Sigmoid colon (tissue), 7 donors: ENCODE results near the gene HPS4. TPM values are rescaled to one million over a fixed set of nuclear protein-coding genes. Genes with fewer than 3 reads are reported as not detected.

ENCODE experiments used
- DNase-seq: peaks from one replicate; pipeline ENCODE4 v3.0.0-alpha.2; 2019
- H3K27ac ChIP-seq, 4 donors: fragments of 200-600 bp; sonication (generic); one replicate each; pipeline ENCODE4 v1.5.1; 2016 to 2019; ENCODE audit warnings: mild to moderate bottlenecking in 1 of 4
- H3K27me3 ChIP-seq, 3 donors: fragments of 200-600 bp; sonication (generic); one replicate each; pipeline ENCODE4 v1.5.1; 2019; ENCODE audit warnings: mild to moderate bottlenecking in 1 of 3
- H3K36me3 ChIP-seq, 4 donors: fragments of 200-600 bp; sonication (generic); one replicate each; pipeline ENCODE4 v1.5.1; 2016 to 2019
- H3K4me1 ChIP-seq, 4 donors: fragments of 200-600 bp; sonication (generic); one replicate each; pipeline ENCODE4 v1.5.1; 2017 to 2019
- H3K4me3 ChIP-seq, 4 donors: fragments of 200-600 bp; sonication (generic); one replicate each; pipeline ENCODE4 v1.5.1; 2017 to 2019; ENCODE audit warnings: mild to moderate bottlenecking in 2 of 4, moderate library complexity in 1 of 4
- H3K9me3 ChIP-seq, 4 donors: fragments of 200-600 bp in 3 of 4; sonication (generic) in 3 of 4; one replicate each; pipeline versions ENCODE4 v1.5.1 to v1.6.1; 2013 to 2019
- EP300 ChIP-seq, 4 donors: sonication (generic); formaldehyde crosslinking; IDR thresholded peaks; one replicate each; pipeline ENCODE4 v1.6.1; 2017; ENCODE audit warnings: antibody characterized with exemption in 4 of 4
- POLR2A ChIP-seq, 2 donors: fragments of 450-650 bp; IDR thresholded peaks; one replicate each; pipeline ENCODE4 v1.6.1; 2016; ENCODE audit warnings: antibody characterized with exemption in 2 of 2, mild to moderate bottlenecking in 2 of 2, moderate library complexity in 2 of 2
- POLR2AphosphoS5 ChIP-seq, 4 donors: sonication (generic); formaldehyde crosslinking; IDR thresholded peaks; one replicate each; pipeline ENCODE4 v1.6.1; 2017; ENCODE audit warnings: antibody characterized with exemption in 4 of 4
- WGBS, 2 donors: extraction: QIAGEN DNeasy Blood & Tissue Kit; methylation state at CpG; one replicate each; pipeline ENCODE4 v1.1.7; 2013; 5-methylcytosine and 5-hydroxymethylcytosine counted together
- intact Hi-C: fragments of 100-400 bp; cut with DNase I; formaldehyde crosslinking; loops from one replicate; pipeline ENCODE4 v1.15.1; 2023
- polyA plus RNA-seq, 3 donors: library from polyadenylated mRNA; stranded (reverse); fragments of 200-250 nt; gene quantifications; one replicate each; pipeline ENCODE4 v1.2.3, GENCODE V29; 2013
- total RNA-seq, 4 donors: library from RNA; depleted of rRNA; stranded (reverse); fragments of >200 nt; gene quantifications; one replicate each; pipeline ENCODE4 v1.1.0, GENCODE V29; 2016
- TF ChIP-seq, protein P1 (sequence below), 4 experiments: fragments of 450-650 bp in 3 of 4; fragments of 200-600 bp in 1 of 4; IDR thresholded peaks; one replicate each; pipeline ENCODE4 v1.5.1; 2016 to 2019; ENCODE audit warnings: antibody characterized with exemption in 4 of 4, mild to moderate bottlenecking in 3 of 4, moderate library complexity in 2 of 4
- donor health status: healthy with polysubstance abuse.
- donor health status: Bipolar disorder and iron deficiency.
- donor health status: healthy.

HPS4 gene
- total and polyA plus RNA-seq, 7 donors: 4.8 to 48.7 (median 19.0) TPM

GRCh38 chr22:26432619-26433311 lies 50.8 kb downstream of the HPS4 start:
- Histone ChIP-seq H3K27ac (no peak overlapping the region), H3K36me3 (peaks cover 0 to 6% (median 0%) of the 10 kb centered on the region in 4 donors), H3K27me3 (no peaks in the 10 kb centered on the region), H3K4me1 (peaks cover 0 to 21% (median 17%) of the 10 kb centered on the region in 4 donors), H3K9me3 (no peaks in the 10 kb centered on the region), H3K4me3 (no peak overlapping the region)
- DNase-seq: no peak
- 81 to 94% methylated on average over 3 of the region's 3 CpGs for WGBS, 2 donors
- intact Hi-C loops: no loop called here
- no peak for TF ChIP-seq POLR2AphosphoS5 (IDR thresholded peaks at IDR 0.05)
- TF ChIP-seq POLR2A (IDR thresholded peaks at IDR 0.05): no peak
- TF ChIP-seq EP300 (IDR thresholded peaks at IDR 0.05): no peak
- TF ChIP-seq, protein P1, sequence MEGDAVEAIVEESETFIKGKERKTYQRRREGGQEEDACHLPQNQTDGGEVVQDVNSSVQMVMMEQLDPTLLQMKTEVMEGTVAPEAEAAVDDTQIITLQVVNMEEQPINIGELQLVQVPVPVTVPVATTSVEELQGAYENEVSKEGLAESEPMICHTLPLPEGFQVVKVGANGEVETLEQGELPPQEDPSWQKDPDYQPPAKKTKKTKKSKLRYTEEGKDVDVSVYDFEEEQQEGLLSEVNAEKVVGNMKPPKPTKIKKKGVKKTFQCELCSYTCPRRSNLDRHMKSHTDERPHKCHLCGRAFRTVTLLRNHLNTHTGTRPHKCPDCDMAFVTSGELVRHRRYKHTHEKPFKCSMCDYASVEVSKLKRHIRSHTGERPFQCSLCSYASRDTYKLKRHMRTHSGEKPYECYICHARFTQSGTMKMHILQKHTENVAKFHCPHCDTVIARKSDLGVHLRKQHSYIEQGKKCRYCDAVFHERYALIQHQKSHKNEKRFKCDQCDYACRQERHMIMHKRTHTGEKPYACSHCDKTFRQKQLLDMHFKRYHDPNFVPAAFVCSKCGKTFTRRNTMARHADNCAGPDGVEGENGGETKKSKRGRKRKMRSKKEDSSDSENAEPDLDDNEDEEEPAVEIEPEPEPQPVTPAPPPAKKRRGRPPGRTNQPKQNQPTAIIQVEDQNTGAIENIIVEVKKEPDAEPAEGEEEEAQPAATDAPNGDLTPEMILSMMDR (IDR thresholded peaks at IDR 0.05): no peak

- no peaks in the 10 kb centered on the region for H3K9me3 ChIP-seq
- no peak for DNase-seq
- H3K27me3 ChIP-seq: no peaks in the 10 kb centered on the region
- no peak overlapping the region for H3K4me3 ChIP-seq
- H3K27ac ChIP-seq: no peak overlapping the region
- peaks cover 0 to 21% (median 17%) of the 10 kb centered on the region in 4 donors for H3K4me1 ChIP-seq
- intact Hi-C loops: no loop called here
- H3K36me3 ChIP-seq: peaks cover 0 to 6% (median 0%) of the 10 kb centered on the region in 4 donors
- 87 to 90% methylated on average over 13 of the region's 13 CpGs for WGBS, 2 donors
- TF ChIP-seq POLR2AphosphoS5 (IDR thresholded peaks at IDR 0.05): no peak
These were observed 52.2 kb downstream of the HPS4 start for GRCh38 chr22:26431261-26431995.

- peaks cover 0 to 21% (median 17%) of the 10 kb centered on the region in 4 donors for H3K4me1 ChIP-seq
- no peak overlapping the region for H3K27ac ChIP-seq
These were observed 53.0 kb downstream of the HPS4 start for GRCh38 chr22:26430600-26430999.

GRCh38 chr22:26429458-26430286 lies 53.9 kb downstream of the HPS4 start:
- H3K9me3 ChIP-seq: no peaks in the 10 kb centered on the region
- 6 to 8% methylated on average over 50 of the region's 50 CpGs for whole genome bisulfite sequencing, 2 donors
- H3K4me3 ChIP-seq: peak overlapping the region; percentile 12 to 66 (median 59)
- intact Hi-C loops: no loop called here
- peak overlapping the region in 2 of 4 donors; percentile 33 to 79 for H3K27ac ChIP-seq
- no peak for DNase-seq
- peaks cover 0 to 6% (median 0%) of the 10 kb centered on the region in 4 donors for H3K36me3 ChIP-seq
- peaks cover 0 to 21% (median 17%) of the 10 kb centered on the region in 4 donors for H3K4me1 ChIP-seq
- no peaks in the 10 kb centered on the region for H3K27me3 ChIP-seq
- TF ChIP-seq, protein P1 (IDR thresholded peaks at IDR 0.05): no peak
- TF ChIP-seq EP300 (IDR thresholded peaks at IDR 0.05) (no peak), POLR2AphosphoS5 (IDR thresholded peaks at IDR 0.05) (no peak), POLR2A (IDR thresholded peaks at IDR 0.05) (no peak)

More at GRCh38 chr22:26430600-26430999, 53.0 kb downstream of the HPS4 start:
- intact Hi-C loops: no loop called here
- TF ChIP-seq, protein P1 (IDR thresholded peaks at IDR 0.05): no peak
- TF ChIP-seq EP300 (IDR thresholded peaks at IDR 0.05): no peak
- Histone ChIP-seq H3K9me3 (no peaks in the 10 kb centered on the region), H3K27me3 (no peaks in the 10 kb centered on the region), H3K36me3 (peaks cover 0 to 6% (median 0%) of the 10 kb centered on the region in 4 donors), H3K4me3 (no peak overlapping the region)
- 79% methylated on average over 2 of the region's 2 CpGs for WGBS, 2 donors
- no peak for DNase-seq
